Measurements from ENCODE around the gene EFCAB6.

Gene EFCAB6

DNA sequence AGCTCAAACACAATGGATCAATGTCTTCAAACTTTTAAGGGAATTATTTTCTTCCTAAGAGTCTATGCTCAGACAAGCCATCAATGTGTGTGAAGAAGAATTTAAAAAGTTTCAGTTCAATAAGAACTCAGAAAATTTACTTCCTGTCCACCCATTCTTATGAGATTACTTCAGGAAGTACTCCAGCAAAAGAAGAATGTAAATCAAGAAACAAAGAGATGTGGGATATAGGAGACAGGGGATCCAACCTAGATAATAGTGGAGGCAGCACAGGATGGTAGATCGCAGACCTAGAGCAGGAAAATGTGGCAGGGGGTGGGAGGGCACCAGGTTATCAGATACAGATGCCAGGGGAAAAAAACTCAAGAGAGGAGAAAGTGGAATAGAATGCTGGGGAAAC is 229.7 kb downstream of the EFCAB6 start:
- ATAC-seq (replicated peaks) (no peak), DNase-seq (no peak)
- H3K4me3 Mint-ChIP-seq: no peak overlapping the region
- no peak overlapping the region for H3K27ac Mint-ChIP-seq
- H3K9me3 Mint-ChIP-seq: peaks cover 7 to 8% of the 10 kb centered on the region in 2 donors
- H3K27me3 Mint-ChIP-seq: peaks cover 37 to 58% of the 10 kb centered on the region in 2 donors
- H3K4me1 Mint-ChIP-seq (ENCODE audit: low read depth in 2 of 2): no peaks in the 10 kb centered on the region
- no peaks in the 10 kb centered on the region for H3K36me3 Mint-ChIP-seq (ENCODE audit: insufficient read depth)

DNA sequence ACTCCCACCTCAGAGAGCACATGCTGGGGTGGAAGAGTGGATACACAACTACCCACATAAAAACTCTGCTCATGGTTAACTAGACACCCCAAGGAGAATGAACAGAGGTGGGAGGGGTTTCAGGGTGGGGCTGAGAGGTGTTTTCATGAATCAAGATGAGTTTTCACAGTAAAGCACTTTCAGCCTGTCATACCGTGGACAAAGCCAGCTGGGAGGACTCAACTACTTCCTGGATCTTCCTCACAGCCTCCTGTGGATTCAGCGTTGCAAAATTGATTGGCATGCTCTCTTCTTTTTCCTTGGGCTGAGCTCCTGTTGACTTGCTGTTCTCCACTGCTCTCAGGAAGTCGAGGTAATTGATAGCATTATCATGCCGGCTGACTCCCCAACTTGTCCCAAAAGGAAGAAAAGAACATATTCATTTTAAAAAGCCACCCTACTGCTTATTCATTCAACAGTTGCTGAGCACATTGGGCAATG is 231.8 kb downstream of the EFCAB6 start:
- ATAC-seq (replicated peaks) (no peak), DNase-seq (no peak)
- H3K27me3 Mint-ChIP-seq: peaks cover 17 to 44% of the 10 kb centered on the region in 2 donors
- H3K9me3 Mint-ChIP-seq: peaks cover 7 to 8% of the 10 kb centered on the region in 2 donors
- no peak overlapping the region for H3K4me3 Mint-ChIP-seq
- H3K4me1 Mint-ChIP-seq (ENCODE audit: low read depth in 2 of 2): no peaks in the 10 kb centered on the region
- no peak overlapping the region for H3K27ac Mint-ChIP-seq
- H3K36me3 Mint-ChIP-seq (ENCODE audit: insufficient read depth): no peaks in the 10 kb centered on the region

DNA sequence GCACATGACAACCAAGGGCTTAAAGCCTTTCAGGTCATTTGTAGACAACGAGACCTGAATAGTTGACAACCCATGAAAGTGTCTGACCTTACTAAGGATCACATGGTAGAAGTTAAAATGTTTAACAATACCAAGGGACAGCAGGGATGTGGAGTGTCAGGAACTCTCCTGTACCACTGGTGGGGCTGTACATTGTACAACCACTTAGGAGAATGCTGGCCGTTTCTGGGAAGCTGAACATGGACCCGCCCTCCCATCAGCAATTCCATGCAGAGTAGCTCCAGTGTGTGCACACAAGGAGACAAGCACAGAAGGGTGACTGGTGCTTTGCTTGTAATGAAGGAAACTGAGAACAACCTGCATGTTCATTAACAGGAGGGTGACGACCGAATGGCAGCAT is 237.4 kb downstream of the EFCAB6 start:
- DNase-seq (no peak), ATAC-seq (replicated peaks) (no peak)
- Mint-ChIP-seq H3K36me3 (ENCODE audit: insufficient read depth) (no peaks in the 10 kb centered on the region), H3K4me3 (no peak overlapping the region), H3K4me1 (ENCODE audit: low read depth in 2 of 2) (no peaks in the 10 kb centered on the region), H3K27ac (no peak overlapping the region), H3K27me3 (peaks cover 24 to 36% of the 10 kb centered on the region in 2 donors), H3K9me3 (no peaks in the 10 kb centered on the region)

DNA sequence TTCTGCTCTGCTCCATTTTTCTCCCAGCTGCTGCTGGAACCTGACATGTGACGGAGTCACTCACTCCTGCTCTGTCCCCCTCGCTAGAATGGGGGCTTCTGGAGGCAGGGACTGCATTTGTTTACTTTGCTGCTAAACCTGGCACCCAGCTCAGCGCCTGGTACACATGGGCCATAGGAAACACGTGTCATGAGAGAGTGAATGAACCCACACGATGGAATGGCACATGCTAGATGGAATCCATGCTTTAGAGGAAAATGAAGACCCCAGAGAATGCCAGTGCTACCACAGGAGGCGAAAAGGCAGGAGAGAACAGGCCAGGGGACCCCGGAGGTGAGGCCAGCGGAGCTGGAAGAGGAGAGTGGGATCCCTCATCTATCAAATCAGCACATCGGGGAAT is 239.4 kb downstream of the EFCAB6 start:
- Mint-ChIP-seq H3K27me3 (peaks cover 32 to 51% of the 10 kb centered on the region in 2 donors), H3K27ac (no peak overlapping the region), H3K9me3 (no peaks in the 10 kb centered on the region), H3K4me1 (ENCODE audit: low read depth in 2 of 2) (no peaks in the 10 kb centered on the region), H3K4me3 (no peak overlapping the region), H3K36me3 (ENCODE audit: insufficient read depth) (no peaks in the 10 kb centered on the region)
- DNase-seq (no peak), ATAC-seq (replicated peaks) (no peak)

DNA sequence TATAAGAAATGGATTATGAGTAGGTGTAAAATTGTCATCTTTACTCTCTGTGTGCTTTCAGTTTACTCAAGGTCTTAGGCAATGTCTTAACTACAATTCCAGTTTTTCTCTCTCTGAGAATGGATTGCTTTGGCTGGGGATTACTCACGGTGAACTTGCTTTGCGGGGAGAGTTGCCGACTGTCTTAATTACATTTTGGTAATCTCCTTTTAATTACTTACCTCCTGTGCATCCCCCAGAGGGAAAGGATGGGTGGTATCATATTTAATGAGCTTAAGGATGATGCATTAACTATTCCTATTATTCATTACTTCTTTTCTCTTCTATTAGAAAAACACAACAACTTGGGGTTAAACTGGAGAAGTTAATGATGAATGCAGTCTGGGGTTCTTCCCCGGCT is 240.9 kb downstream of the EFCAB6 start:
- no peak for DNase-seq
- Mint-ChIP-seq H3K4me3 (no peak overlapping the region), H3K27ac (no peak overlapping the region), H3K36me3 (ENCODE audit: insufficient read depth) (no peaks in the 10 kb centered on the region), H3K4me1 (ENCODE audit: low read depth in 2 of 2) (no peaks in the 10 kb centered on the region), H3K9me3 (no peaks in the 10 kb centered on the region), H3K27me3 (peaks cover 39 to 66% of the 10 kb centered on the region in 2 donors)
- no peak for ATAC-seq (replicated peaks)

DNA sequence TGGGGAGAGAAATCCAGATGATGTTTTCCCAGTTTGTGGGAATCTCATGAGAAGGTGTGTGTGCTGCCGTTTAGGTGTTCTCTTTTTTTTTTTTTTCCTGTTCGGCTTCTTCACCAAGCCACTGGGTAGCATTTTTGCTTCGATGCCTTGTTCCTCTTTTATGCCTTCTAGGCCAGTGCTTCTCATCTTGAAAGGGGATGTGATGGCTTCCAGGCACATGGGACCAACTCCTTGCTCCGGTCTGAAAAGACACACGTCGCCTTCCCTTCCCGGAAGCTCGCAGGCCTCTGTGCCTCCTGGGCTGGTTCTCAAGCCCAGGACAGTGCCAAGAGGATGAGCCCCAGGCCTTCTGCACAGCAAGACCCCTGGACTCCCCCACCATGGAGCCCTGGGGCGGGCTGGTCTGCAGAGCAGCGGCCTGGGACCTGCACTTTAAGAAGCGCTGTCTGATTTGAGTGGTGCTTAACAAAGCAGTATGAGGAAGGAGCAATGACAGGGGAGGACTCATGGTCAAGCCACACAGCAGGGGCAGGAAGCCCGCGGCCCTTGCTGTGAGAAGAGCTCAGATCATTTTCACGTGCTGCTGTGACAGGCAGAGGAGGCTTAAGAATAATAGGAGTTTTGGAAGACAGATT is 241.5 kb downstream of the EFCAB6 start:
- ATAC-seq (replicated peaks) (no peak), DNase-seq (no peak)
- H3K36me3 Mint-ChIP-seq (ENCODE audit: insufficient read depth): no peaks in the 10 kb centered on the region
- H3K27ac Mint-ChIP-seq: no peak overlapping the region
- no peaks in the 10 kb centered on the region for H3K9me3 Mint-ChIP-seq
- H3K4me3 Mint-ChIP-seq: no peak overlapping the region
- H3K27me3 Mint-ChIP-seq: peaks cover 39 to 69% of the 10 kb centered on the region in 2 donors
- H3K4me1 Mint-ChIP-seq (ENCODE audit: low read depth in 2 of 2): no peaks in the 10 kb centered on the region

DNA sequence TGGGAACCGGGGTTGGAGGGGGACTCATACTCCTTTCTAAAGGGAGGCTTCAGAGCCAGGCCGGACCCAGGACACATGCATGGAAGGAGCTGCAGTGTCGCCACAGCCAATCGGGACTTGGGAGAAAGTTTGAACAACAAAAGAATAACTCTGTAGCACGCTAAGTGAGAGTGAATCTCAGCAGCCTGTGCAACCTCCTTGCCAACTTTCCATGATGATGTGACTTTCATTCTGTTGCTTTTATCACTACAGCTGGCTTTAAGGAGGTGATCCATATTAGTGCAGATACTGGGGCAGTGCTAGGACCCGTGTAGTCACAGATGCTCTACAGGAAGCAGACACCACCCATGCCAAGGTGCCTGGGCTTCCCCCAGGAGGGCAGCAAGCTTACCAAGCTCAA is 243.0 kb downstream of the EFCAB6 start:
- no peak for ATAC-seq (replicated peaks)
- DNase-seq: no peak
- Mint-ChIP-seq H3K36me3 (ENCODE audit: insufficient read depth) (peaks cover 2% of the 10 kb centered on the region), H3K27ac (no peak overlapping the region), H3K9me3 (no peaks in the 10 kb centered on the region), H3K27me3 (peaks cover 35 to 78% of the 10 kb centered on the region in 2 donors), H3K4me3 (no peak overlapping the region), H3K4me1 (ENCODE audit: low read depth in 2 of 2) (no peaks in the 10 kb centered on the region)

DNA sequence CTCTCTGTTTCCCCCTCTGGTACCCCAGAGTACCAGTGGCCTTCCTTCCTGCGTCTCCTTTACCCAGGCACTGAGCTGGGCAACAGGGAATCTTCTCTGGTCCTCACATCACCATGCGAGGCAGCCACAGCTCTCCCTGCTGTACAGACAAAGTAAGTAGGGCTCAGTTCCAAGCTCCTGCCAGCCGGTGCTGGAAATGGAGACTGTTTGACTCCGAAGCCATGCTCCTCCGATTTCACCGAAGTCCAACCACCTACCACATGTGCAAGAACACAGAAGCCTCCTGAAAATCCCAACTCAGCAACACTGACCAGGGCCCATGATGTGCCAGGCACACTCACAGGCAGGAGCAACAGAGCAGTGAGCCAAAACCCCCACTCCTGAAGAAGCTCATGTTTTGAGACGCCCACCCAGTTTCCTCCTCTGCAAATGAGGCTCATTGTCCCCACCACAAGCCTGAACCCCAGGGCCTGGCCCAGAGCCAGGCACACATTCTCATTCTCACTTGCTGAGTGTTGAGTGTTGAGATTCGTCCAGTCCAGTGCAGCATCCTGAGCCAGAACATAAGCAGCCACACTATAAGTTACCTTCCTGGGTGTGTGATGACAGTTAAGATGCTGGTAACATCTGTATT is 244.3 kb downstream of the EFCAB6 start:
- Mint-ChIP-seq H3K9me3 (no peaks in the 10 kb centered on the region), H3K36me3 (ENCODE audit: insufficient read depth) (peaks cover 4% of the 10 kb centered on the region), H3K27ac (no peak overlapping the region), H3K4me1 (ENCODE audit: low read depth in 2 of 2) (no peaks in the 10 kb centered on the region), H3K27me3 (peaks cover 29 to 72% of the 10 kb centered on the region in 2 donors), H3K4me3 (no peak overlapping the region)
- no peak for ATAC-seq (replicated peaks)
- DNase-seq: no peak

DNA sequence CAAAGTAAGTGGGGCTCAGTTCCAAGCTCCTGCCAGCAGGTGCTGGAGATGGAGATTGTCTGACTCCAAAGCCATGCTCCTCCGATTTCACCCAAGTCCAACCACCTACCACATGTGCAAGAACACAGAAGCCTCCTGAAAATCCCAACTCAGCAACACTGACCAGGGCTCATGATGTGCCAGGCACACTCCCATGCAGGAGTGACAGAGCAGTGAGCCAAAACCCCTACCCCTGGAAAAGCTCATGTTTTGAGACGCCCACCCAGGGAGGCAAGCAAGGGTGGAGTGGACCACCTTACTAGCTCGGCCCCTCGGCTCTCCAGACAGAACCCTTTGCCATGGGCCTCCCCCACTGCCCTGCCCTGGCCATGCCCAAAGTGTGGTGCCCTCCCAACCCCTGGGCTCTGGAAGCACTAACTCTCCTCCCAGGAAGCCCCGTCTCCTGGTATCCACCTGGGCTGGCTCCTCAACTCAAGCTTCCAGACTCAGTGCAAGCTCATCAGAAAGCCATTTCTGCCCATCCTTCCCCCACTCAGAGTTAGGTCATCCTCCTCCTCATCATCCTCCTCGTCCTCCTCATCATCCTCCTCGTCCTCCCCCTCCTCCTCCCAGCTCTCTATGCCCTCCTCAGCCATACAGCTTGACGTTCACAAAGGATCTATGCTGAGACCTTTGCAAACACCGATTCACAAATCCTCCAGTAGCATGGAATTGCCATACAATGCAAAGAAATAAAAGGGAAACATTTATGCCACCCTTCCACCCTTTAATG is 245.4 kb downstream of the EFCAB6 start:
- peaks cover 4% of the 10 kb centered on the region for H3K36me3 Mint-ChIP-seq (ENCODE audit: insufficient read depth)
- H3K4me3 Mint-ChIP-seq: no peak overlapping the region
- peaks cover 23 to 63% of the 10 kb centered on the region in 2 donors for H3K27me3 Mint-ChIP-seq
- H3K4me1 Mint-ChIP-seq (ENCODE audit: low read depth in 2 of 2): no peaks in the 10 kb centered on the region
- DNase-seq (no peak), ATAC-seq (replicated peaks) (no peak)
- no peaks in the 10 kb centered on the region for H3K9me3 Mint-ChIP-seq
- no peak overlapping the region for H3K27ac Mint-ChIP-seq

DNA sequence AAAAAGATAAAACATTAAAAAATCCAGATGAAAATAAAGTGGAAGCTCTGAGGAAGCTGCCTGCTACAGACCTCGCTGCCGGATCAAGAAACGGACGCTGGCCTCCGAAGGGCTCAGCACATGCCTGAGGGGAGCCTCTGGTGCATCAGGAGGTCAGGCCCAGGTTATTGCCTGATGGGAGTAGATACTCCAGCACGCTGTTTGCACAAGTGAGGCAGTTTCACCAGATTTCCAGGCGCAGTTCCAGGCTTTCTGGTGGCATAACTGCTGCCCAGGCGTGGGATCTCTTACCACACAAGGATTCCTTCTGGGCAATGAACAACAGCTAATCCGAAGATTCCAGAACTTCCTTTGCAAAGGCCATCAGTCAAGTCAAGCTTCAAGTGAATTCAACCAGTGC is 246.1 kb downstream of the EFCAB6 start:
- H3K27me3 Mint-ChIP-seq: peaks cover 23 to 63% of the 10 kb centered on the region in 2 donors
- ATAC-seq (replicated peaks) (no peak), DNase-seq (no peak)
- no peaks in the 10 kb centered on the region for H3K9me3 Mint-ChIP-seq
- no peak overlapping the region for H3K27ac Mint-ChIP-seq
- H3K4me3 Mint-ChIP-seq: no peak overlapping the region
- H3K4me1 Mint-ChIP-seq (ENCODE audit: low read depth in 2 of 2): no peaks in the 10 kb centered on the region
- peaks cover 4% of the 10 kb centered on the region for H3K36me3 Mint-ChIP-seq (ENCODE audit: insufficient read depth)

DNA sequence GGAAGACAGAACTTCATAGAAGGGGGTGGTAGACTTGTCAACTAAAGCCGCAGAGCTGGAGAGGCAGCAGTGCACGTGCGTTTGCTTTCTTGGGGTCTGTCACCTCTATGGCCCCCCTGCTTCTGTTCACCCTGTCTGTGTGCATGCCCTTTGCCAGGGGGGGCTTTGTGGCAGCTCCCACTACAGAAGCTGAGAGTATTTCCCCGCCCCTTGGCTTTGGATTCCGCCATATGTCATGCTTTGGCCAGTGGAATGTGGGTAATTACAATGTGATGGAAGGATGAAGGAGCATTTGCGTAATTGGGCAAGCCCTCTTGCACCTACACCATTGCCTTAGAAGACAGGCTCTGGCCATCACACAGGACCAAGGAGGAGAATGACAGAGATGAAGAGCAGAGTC is 247.2 kb downstream of the EFCAB6 start:
- Mint-ChIP-seq H3K27ac (no peak overlapping the region), H3K4me1 (ENCODE audit: low read depth in 2 of 2) (no peaks in the 10 kb centered on the region), H3K27me3 (peaks cover 23 to 59% of the 10 kb centered on the region in 2 donors), H3K36me3 (ENCODE audit: insufficient read depth) (peaks cover 4% of the 10 kb centered on the region), H3K9me3 (no peaks in the 10 kb centered on the region), H3K4me3 (no peak overlapping the region)
- DNase-seq (no peak), ATAC-seq (replicated peaks) (no peak)

DNA sequence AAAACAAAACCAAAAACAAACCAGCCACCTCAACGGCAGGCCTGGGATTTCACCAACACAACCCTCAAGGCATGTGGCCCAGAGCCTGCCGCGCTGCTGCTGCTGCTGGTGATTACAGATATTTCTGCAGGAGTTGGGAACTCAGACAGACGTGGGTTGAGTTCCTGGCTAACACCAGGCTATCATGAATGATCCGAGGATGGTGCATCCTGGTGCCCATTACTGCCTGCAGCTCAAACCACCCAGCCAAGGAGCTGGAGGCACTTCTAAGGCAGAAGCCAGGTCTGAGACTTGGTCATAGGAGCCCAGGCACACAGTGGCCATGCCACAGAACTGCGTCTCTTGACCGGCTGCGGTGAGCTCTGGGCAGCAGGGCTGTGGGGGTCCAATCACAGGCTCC is 248.5 kb downstream of the EFCAB6 start:
- Mint-ChIP-seq H3K27me3 (peaks cover 29 to 52% of the 10 kb centered on the region in 2 donors), H3K9me3 (no peaks in the 10 kb centered on the region), H3K36me3 (ENCODE audit: insufficient read depth) (peaks cover 4% of the 10 kb centered on the region), H3K27ac (no peak overlapping the region), H3K4me3 (no peak overlapping the region), H3K4me1 (ENCODE audit: low read depth in 2 of 2) (no peaks in the 10 kb centered on the region)
- ATAC-seq (replicated peaks) (no peak), DNase-seq (no peak)

DNA sequence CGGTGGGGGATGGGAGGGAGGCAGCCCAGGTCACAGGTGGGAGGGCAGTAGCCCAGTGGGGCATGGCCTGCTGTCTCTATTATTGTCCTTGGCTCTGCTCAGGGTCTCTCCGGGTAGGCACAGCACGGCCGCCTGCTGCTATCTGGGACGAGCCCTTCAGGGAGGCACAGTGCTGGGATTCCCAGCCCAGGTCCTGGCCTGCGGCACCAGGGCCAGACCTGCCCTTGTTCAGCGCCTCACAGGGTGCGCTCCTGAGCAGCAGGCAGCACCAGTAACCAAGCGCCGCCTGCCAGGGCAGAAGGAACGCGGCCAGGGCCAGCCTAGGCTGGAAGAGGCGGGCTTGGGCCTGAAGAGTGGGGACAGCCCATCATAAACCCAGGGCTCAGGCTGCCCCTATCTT is 249.3 kb downstream of the EFCAB6 start:
- no peak for DNase-seq
- Mint-ChIP-seq H3K27ac (no peak overlapping the region), H3K4me1 (ENCODE audit: low read depth in 2 of 2) (no peaks in the 10 kb centered on the region), H3K9me3 (no peaks in the 10 kb centered on the region), H3K27me3 (peaks cover 22 to 45% of the 10 kb centered on the region in 2 donors), H3K4me3 (no peak overlapping the region), H3K36me3 (ENCODE audit: insufficient read depth) (peaks cover 4% of the 10 kb centered on the region)
- no peak for ATAC-seq (replicated peaks)

All from effector memory CD8-positive, alpha-beta T cell (primary cell).